K562 (cell line): Measurements from ENCODE around the gene RPP25. TPM values are rescaled to one million over a fixed set of nuclear protein-coding genes. Genes with fewer than 3 reads are reported as not detected.
A peak's percentile ranks its signal among the peaks of the same experiment; 100 is the strongest.

Source experiments
- CBX2 ChIP-seq: fragments of 200-600 bp; sonication (generic); IDR thresholded peaks from one replicate; pipeline ENCODE4 v1.6.1; 2012; ENCODE audit warnings: mild to moderate bottlenecking, low read length, inconsistent platforms; ENCODE audit not compliant: insufficient read depth, poor library complexity, severe bottlenecking
- CTBP1 ChIP-seq: fragments of 450-650 bp; IDR thresholded peaks from 2 replicates; pipeline ENCODE4 v1.6.1; 2016; ENCODE audit warnings: borderline replicate concordance
- DACH1 ChIP-seq: fragments of 450-650 bp; IDR thresholded peaks from 2 replicates; pipeline ENCODE4 v1.6.1; 2018; ENCODE audit not compliant: partially characterized antibody
- EP300 ChIP-seq: IDR thresholded peaks from 2 replicates; pipeline ENCODE4 v1.6.1; 2012; ENCODE audit warnings: low read length, improper control_type of control experiment
- ETS2 ChIP-seq: IDR thresholded peaks from 2 replicates; pipeline ENCODE4 v1.6.1; 2016; ENCODE audit warnings: borderline replicate concordance, missing genetic modification characterization, mild to moderate bottlenecking, moderate library complexity, missing compliant biosample characterization; ENCODE audit not compliant: poor library complexity, severe bottlenecking
- L3MBTL2 ChIP-seq: fragments of 450-650 bp; IDR thresholded peaks from 2 replicates; pipeline ENCODE4 v1.6.1; 2016; ENCODE audit warnings: mild to moderate bottlenecking, moderate library complexity
- MED1 ChIP-seq: sonication (generic); formaldehyde crosslinking; IDR thresholded peaks from 2 replicates; pipeline ENCODE4 v1.8.1; 2023; ENCODE audit warnings: missing genetic modification reagents, borderline replicate concordance
- MTA2 ChIP-seq: fragments of 450-650 bp; IDR thresholded peaks from 2 replicates; pipeline ENCODE4 v1.6.1; 2016; ENCODE audit warnings: low read depth
- MTF1 ChIP-seq: fragments of 250-450 bp; sonication (Bioruptor Pico); IDR thresholded peaks from 2 replicates; pipeline ENCODE4 v1.9.0; 2021; ENCODE audit warnings: moderate library complexity, mild to moderate bottlenecking, inconsistent platforms, borderline replicate concordance
- PTRF ChIP-seq: fragments of 450-650 bp; IDR thresholded peaks from 2 replicates; pipeline ENCODE4 v1.6.1; 2016; ENCODE audit warnings: mild to moderate bottlenecking, missing genetic modification characterization, missing compliant biosample characterization
- TAL1 ChIP-seq: fragments of 450-650 bp; IDR thresholded peaks from 2 replicates; pipeline ENCODE4 v1.6.1; 2016; ENCODE audit warnings: mild to moderate bottlenecking
- ZNF561 ChIP-seq: fragments of 450-650 bp; formaldehyde crosslinking; conservative IDR thresholded peaks from 2 replicates; pipeline ENCODE4 v1.4.0; 2020; ENCODE audit warnings: mild to moderate bottlenecking, moderate library complexity
- polyA plus RNA-seq, 8 experiments: library from polyadenylated mRNA; depleted of rRNA in 4 of 8; stranded (reverse) in 5 of 8; unstranded in 3 of 8; fragments of >200 nt; fragmentation: Nextera tagmentation in 2 of 8; fragmentation: Illumina TruSeq in 1 of 8; extraction: Ambion mirVana in 2 of 8; extraction: Trizol in 1 of 8; gene quantifications; 2 replicates each; pipeline versions ENCODE4 v1.2.1 to v1.2.3, GENCODE V29; 2011 to 2014; ENCODE audit warnings: inconsistent platforms in 1 of 8, missing spikeins in 1 of 8
- total RNA-seq, 7 experiments: library from RNA; depleted of rRNA in 6 of 7; stranded (reverse); fragments of >200 nt in 6 of 7; fragmentation: Illumina TruSeq in 2 of 7; extraction: Trizol in 2 of 7; gene quantifications; 2 replicates each; pipeline versions ENCODE4 v1.2.1 to v1.2.3, GENCODE V29; 2011 to 2021; ENCODE audit warnings: low replicate concordance in 1 of 7
- TF ChIP-seq, protein P1 (sequence below): fragments of 200-600 bp; sonication (generic); IDR thresholded peaks from one replicate; pipeline ENCODE4 v1.6.1; 2012; ENCODE audit warnings: mild to moderate bottlenecking, low read depth, low read length, inconsistent platforms
- TF ChIP-seq, protein P2 (sequence below): fragments of 250-450 bp; sonication (Bioruptor Pico); IDR thresholded peaks from 2 replicates; pipeline ENCODE4 v1.8.0; 2022; ENCODE audit warnings: moderate library complexity, mild to moderate bottlenecking, inconsistent platforms
- TF ChIP-seq, protein P3 (sequence below): fragments of 200-800 bp; sonication (Bioruptor generic); IDR thresholded peaks from 2 replicates; pipeline ENCODE4 v1.6.1; 2017; ENCODE audit warnings: missing genetic modification characterization, missing compliant biosample characterization

The RPP25 gene
- total and polyA plus RNA-seq, 9 of the 15 experiments (the other 6 are each of a cell fraction or from before 2014, with no cell fraction given), result 1.1 to 12.3 (median 5.6) TPM

DNA sequence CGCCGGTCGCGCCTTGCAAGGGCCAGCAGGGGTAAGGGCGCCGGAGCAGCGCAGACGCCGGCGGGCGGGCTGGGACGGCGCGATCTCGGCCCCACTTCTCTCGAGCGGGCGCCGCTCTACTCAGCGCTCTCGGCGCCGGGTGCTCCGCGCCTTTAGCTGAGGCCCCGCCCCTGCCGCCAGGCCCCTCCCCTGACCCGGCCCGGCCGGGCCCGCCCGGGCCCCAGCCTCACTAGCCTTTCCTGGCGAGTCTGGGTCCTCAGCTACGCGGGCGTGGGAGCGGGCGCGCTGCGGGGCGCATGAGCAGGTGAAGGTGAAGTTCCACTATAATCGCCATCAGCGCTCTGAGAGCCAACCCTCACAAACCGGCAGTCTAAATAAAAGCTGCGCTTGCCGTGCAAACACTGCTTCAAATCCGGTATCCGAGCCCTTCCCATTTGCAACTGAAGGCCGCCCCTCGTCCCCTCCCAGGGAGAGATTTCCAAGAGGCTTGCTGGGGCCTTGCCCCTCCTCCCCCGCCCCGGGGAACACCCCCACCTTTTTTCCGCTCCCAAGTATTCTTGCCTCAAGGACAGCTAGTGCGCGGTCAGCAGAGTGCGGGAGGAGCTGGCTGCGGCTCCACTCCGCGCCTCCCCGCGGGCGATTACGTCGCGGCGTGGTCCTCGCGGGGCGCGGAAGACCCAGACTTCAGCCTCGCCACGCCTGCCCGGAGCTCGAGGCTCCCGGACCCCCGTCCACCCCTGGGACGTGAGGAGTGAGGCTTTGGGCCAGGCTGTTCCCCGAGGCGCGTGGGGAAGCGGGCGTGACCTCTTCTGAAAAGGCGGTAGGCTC, at the start of gene RPP25 (continued):
- TF ChIP-seq, protein P1, sequence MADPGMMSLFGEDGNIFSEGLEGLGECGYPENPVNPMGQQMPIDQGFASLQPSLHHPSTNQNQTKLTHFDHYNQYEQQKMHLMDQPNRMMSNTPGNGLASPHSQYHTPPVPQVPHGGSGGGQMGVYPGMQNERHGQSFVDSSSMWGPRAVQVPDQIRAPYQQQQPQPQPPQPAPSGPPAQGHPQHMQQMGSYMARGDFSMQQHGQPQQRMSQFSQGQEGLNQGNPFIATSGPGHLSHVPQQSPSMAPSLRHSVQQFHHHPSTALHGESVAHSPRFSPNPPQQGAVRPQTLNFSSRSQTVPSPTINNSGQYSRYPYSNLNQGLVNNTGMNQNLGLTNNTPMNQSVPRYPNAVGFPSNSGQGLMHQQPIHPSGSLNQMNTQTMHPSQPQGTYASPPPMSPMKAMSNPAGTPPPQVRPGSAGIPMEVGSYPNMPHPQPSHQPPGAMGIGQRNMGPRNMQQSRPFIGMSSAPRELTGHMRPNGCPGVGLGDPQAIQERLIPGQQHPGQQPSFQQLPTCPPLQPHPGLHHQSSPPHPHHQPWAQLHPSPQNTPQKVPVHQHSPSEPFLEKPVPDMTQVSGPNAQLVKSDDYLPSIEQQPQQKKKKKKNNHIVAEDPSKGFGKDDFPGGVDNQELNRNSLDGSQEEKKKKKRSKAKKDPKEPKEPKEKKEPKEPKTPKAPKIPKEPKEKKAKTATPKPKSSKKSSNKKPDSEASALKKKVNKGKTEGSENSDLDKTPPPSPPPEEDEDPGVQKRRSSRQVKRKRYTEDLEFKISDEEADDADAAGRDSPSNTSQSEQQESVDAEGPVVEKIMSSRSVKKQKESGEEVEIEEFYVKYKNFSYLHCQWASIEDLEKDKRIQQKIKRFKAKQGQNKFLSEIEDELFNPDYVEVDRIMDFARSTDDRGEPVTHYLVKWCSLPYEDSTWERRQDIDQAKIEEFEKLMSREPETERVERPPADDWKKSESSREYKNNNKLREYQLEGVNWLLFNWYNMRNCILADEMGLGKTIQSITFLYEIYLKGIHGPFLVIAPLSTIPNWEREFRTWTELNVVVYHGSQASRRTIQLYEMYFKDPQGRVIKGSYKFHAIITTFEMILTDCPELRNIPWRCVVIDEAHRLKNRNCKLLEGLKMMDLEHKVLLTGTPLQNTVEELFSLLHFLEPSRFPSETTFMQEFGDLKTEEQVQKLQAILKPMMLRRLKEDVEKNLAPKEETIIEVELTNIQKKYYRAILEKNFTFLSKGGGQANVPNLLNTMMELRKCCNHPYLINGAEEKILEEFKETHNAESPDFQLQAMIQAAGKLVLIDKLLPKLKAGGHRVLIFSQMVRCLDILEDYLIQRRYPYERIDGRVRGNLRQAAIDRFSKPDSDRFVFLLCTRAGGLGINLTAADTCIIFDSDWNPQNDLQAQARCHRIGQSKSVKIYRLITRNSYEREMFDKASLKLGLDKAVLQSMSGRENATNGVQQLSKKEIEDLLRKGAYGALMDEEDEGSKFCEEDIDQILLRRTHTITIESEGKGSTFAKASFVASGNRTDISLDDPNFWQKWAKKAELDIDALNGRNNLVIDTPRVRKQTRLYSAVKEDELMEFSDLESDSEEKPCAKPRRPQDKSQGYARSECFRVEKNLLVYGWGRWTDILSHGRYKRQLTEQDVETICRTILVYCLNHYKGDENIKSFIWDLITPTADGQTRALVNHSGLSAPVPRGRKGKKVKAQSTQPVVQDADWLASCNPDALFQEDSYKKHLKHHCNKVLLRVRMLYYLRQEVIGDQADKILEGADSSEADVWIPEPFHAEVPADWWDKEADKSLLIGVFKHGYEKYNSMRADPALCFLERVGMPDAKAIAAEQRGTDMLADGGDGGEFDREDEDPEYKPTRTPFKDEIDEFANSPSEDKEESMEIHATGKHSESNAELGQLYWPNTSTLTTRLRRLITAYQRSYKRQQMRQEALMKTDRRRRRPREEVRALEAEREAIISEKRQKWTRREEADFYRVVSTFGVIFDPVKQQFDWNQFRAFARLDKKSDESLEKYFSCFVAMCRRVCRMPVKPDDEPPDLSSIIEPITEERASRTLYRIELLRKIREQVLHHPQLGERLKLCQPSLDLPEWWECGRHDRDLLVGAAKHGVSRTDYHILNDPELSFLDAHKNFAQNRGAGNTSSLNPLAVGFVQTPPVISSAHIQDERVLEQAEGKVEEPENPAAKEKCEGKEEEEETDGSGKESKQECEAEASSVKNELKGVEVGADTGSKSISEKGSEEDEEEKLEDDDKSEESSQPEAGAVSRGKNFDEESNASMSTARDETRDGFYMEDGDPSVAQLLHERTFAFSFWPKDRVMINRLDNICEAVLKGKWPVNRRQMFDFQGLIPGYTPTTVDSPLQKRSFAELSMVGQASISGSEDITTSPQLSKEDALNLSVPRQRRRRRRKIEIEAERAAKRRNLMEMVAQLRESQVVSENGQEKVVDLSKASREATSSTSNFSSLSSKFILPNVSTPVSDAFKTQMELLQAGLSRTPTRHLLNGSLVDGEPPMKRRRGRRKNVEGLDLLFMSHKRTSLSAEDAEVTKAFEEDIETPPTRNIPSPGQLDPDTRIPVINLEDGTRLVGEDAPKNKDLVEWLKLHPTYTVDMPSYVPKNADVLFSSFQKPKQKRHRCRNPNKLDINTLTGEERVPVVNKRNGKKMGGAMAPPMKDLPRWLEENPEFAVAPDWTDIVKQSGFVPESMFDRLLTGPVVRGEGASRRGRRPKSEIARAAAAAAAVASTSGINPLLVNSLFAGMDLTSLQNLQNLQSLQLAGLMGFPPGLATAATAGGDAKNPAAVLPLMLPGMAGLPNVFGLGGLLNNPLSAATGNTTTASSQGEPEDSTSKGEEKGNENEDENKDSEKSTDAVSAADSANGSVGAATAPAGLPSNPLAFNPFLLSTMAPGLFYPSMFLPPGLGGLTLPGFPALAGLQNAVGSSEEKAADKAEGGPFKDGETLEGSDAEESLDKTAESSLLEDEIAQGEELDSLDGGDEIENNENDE, result no peak
- TF ChIP-seq, protein P2, sequence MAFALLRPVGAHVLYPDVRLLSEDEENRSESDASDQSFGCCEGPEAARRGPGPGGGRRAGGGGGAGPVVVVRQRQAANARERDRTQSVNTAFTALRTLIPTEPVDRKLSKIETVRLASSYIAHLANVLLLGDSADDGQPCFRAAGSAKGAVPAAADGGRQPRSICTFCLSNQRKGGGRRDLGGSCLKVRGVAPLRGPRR (CRISPR knock-in tag), result no peak
- no peak for TF ChIP-seq ETS2 (tag)
- TF ChIP-seq ZNF561 (CRISPR knock-in tag), result no peak
- no peak for TF ChIP-seq CBX2
- TF ChIP-seq MTF1, result no peak
- TF ChIP-seq, protein P3, sequence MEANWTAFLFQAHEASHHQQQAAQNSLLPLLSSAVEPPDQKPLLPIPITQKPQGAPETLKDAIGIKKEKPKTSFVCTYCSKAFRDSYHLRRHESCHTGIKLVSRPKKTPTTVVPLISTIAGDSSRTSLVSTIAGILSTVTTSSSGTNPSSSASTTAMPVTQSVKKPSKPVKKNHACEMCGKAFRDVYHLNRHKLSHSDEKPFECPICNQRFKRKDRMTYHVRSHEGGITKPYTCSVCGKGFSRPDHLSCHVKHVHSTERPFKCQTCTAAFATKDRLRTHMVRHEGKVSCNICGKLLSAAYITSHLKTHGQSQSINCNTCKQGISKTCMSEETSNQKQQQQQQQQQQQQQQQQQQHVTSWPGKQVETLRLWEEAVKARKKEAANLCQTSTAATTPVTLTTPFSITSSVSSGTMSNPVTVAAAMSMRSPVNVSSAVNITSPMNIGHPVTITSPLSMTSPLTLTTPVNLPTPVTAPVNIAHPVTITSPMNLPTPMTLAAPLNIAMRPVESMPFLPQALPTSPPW, result peak; percentile 42
- TF ChIP-seq MTA2, result no peak
- no peak for TF ChIP-seq DACH1
- no peak for TF ChIP-seq EP300
- TF ChIP-seq L3MBTL2, result peak; percentile 67
- TF ChIP-seq TAL1, result no peak
- TF ChIP-seq MED1, result no peak
- TF ChIP-seq CTBP1, result peak; percentile 55; the same call in 1 of the 2 replicates
- no peak for TF ChIP-seq PTRF (tag)
